Measurements from ENCODE around the gene FRY.

FRY gene

DNA sequence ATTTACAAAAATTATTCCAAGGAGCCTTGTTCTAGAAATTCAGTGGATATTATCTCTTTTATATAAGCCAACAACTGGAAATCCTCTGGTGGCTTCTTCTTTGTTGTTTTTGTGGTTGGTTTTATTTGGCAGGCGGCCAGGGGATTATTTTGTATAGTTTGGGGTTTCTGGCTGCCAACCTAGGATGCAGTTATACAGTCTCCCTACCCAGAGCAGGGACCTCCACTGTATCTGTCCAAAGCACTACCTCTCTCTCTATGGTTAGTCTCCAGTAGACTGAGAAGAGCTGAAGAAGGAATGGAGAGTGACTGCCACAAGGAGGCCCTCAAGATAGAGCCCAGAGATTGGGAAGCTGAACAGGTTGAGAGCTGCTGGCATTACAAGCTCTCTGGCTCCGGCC lies 203.3 kb downstream of the FRY start:
- TF ChIP-seq, protein P1, sequence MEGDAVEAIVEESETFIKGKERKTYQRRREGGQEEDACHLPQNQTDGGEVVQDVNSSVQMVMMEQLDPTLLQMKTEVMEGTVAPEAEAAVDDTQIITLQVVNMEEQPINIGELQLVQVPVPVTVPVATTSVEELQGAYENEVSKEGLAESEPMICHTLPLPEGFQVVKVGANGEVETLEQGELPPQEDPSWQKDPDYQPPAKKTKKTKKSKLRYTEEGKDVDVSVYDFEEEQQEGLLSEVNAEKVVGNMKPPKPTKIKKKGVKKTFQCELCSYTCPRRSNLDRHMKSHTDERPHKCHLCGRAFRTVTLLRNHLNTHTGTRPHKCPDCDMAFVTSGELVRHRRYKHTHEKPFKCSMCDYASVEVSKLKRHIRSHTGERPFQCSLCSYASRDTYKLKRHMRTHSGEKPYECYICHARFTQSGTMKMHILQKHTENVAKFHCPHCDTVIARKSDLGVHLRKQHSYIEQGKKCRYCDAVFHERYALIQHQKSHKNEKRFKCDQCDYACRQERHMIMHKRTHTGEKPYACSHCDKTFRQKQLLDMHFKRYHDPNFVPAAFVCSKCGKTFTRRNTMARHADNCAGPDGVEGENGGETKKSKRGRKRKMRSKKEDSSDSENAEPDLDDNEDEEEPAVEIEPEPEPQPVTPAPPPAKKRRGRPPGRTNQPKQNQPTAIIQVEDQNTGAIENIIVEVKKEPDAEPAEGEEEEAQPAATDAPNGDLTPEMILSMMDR (IDR thresholded peaks at IDR 0.05; ENCODE audit: control extremely low read depth, extremely low read depth, low read depth, missing control alignments), result no peak
- CTCF ChIA-PET, result interaction anchor here (1.7 to 7.3 kb wide), 2 partner anchors 12 to 20 kb away, joined by 5 to 64 read pairs; no protein-coding TSS in a partner anchor
- DNase-seq (ENCODE audit: extremely low spot score), result no peak
- POLR2A ChIA-PET, result no interaction called here

DNA sequence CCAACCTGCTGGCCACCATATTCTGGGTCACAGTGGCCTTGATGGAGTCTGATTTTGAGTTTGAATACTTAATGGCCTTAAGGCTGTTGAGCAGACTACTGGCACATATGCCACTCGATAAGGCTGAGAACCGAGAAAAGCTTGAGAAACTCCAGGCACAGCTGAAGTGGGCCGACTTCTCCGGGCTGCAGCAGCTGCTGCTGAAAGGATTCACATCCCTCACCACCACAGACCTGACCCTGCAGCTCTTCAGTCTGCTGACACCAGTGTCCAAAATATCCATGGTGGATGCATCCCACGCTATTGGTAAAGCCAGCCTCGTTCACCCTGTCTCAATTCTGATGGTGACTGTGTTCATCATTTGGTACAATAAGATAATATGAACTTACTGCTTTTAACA lies 206.1 kb downstream of the FRY start:
- TF ChIP-seq, protein P1 (IDR thresholded peaks at IDR 0.05; ENCODE audit: control extremely low read depth, extremely low read depth, low read depth, missing control alignments), result no peak
- DNase-seq (ENCODE audit: extremely low spot score), result no peak
- CTCF ChIA-PET, result interaction anchor here (1.5 to 7.3 kb wide), 2 partner anchors 10 to 23 kb away, joined by 4 to 64 read pairs; no protein-coding TSS in a partner anchor
- POLR2A ChIA-PET, result no interaction called here

DNA sequence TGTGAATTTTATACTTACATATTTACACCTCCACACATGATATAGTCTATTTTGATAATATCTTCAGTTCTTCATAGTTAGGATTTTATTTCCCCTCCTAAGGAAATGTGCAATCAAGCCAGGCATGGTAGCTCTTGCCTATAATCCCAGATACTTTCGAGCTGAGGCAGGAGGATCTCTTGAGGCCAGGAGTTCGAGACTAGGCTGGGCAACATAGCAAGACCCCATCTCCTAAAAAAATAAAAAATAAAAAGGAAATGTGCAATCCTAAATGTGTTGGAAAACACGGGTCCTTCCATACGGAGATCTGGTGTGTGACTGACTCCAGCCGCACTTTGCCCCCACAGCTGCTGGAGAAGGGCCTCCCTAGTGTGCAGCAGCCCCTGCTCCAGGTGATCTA lies 212.1 kb downstream of the FRY start:
- TF ChIP-seq, protein P1 (IDR thresholded peaks at IDR 0.05; ENCODE audit: control extremely low read depth, extremely low read depth, low read depth, missing control alignments), result no peak
- no peak for DNase-seq (ENCODE audit: extremely low spot score)
- POLR2A ChIA-PET, result no interaction called here
- CTCF ChIA-PET, result interaction anchor here (1.1 to 4.6 kb wide), 2 partner anchors 12 to 14 kb away, joined by 5 to 33 read pairs; no protein-coding TSS in a partner anchor

DNA sequence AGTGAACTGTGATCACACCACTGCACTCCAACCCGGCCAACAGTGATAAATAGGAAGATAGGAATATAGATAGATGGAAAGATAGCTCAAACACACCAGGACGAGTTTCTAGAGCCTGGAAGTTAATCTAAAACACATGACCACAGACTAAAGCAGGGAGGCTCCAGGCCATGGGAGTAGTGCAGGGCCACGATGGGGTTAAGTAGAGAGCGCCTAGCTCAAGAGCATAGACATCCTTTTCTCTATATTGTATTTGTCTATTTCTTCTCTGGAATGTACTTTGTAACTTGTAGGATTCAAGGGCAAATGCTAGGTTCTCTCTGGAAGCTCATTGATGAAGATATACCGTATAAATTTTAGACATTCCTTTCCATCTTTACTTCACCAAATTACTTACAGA lies 214.0 kb downstream of the FRY start:
- TF ChIP-seq, protein P1 (IDR thresholded peaks at IDR 0.05; ENCODE audit: control extremely low read depth, extremely low read depth, low read depth, missing control alignments), result no peak
- ChIA-PET POLR2A (interaction anchor here (0.6 kb wide), 1 partner anchor 205 kb away, joined by 3 read pairs; no protein-coding TSS in a partner anchor), CTCF (interaction anchor here (0.9 to 6.1 kb wide), 20 partner anchors 9 to 336 kb away, joined by 3 to 64 read pairs (median 4); no protein-coding TSS in a partner anchor)
- DNase-seq (ENCODE audit: extremely low spot score), result no peak

DNA sequence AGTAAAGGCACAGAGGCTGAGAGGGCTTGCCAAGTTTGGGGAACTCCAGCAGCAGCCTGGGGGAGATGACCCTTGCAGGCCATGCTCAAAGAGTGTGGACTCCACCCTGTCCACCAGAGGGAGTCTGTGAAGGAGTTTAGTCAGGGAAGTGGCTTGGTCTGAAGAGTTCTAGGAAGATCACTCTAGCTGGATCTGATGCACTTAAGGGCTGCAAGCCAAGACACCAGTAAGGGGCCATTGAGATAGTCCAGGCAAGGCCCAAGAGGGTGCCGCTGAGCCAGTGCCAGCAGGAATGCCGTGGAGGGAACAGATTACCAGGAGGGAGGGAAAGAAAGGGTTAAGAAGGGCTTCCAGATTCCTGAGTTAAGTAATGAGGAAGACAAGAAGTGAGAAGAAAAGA lies 214.9 kb downstream of the FRY start:
- POLR2A ChIA-PET, result no interaction called here
- TF ChIP-seq, protein P1 (IDR thresholded peaks at IDR 0.05; ENCODE audit: control extremely low read depth, extremely low read depth, low read depth, missing control alignments), result peak; percentile 70
- CTCF ChIA-PET, result interaction anchor here (0.6 to 6.1 kb wide), 24 partner anchors 10 to 335 kb away, joined by 3 to 64 read pairs (median 4); partner anchors contain the start of gene ZAR1L
- peak; percentile 71 for DNase-seq (ENCODE audit: extremely low spot score)

DNA sequence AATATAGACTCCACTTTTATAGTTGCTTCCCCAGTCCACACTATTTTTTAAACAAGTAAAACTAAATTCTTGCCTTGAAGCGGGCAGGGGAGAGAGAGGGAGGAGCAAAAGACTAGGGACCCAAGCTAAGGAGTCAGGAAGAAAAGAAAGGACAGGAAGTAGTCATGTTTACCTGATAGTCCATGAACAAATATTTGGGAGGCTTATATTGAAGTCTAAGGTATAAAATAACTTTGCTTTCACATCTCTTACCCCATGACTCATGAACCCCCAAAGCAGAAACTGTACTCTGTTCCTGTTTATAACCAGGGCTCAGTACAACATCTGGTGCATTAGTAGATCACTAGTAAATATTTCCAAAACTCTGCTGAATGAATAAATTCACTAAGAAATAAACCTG lies 216.3 kb downstream of the FRY start:
- ChIA-PET POLR2A (no interaction called here), CTCF (interaction anchor here (0.8 to 6.1 kb wide), 6 partner anchors 8 to 333 kb away, joined by 3 to 64 read pairs (median 6); no protein-coding TSS in a partner anchor)
- no peak for DNase-seq (ENCODE audit: extremely low spot score)

More for the DNA sequence above, 216.3 kb downstream of the FRY start:
- TF ChIP-seq, protein P1 (IDR thresholded peaks at IDR 0.05; ENCODE audit: control extremely low read depth, extremely low read depth, low read depth, missing control alignments), result no peak

Measured in GM10248 (cell line).